HCT116 (cell line): Measurements from ENCODE around the gene KIAA1328. TPM values are rescaled to one million over a fixed set of nuclear protein-coding genes. Genes with fewer than 3 reads are reported as not detected.

ENCODE experiments used
- ATAC-seq: fragments of 200-7000 bp; cut with Tn5 transposase; 2 replicates; pipeline ENCODE4 v1.9.1; 2020; ENCODE audit warnings: mild to moderate bottlenecking, moderate library complexity
- BruUV-seq: library from RNA; stranded (reverse); fragments of 400-500 nt; replicated peaks from 2 replicates; lab custom pipeline; 2021; lab: Mats Ljungman, UMichigan
- CTCF ChIA-PET: fragments of 300-600 bp; sonication (Branson Sonifier 250); formaldehyde crosslinking; loops from one replicate; lab custom pipeline; 2021; ENCODE audit warnings: antibody characterized with exemption; lab: Charles Lee
- POLR2A ChIA-PET: fragments of 300-600, 350-600 bp; sonication (Branson Sonifier 250); formaldehyde crosslinking; loops from one replicate; lab custom pipeline; 2021; ENCODE audit warnings: antibody characterized with exemption; lab: Charles Lee
- RAD21 ChIA-PET, 2 experiments: fragments of 300-600 bp; sonication (Branson Sonifier 250); formaldehyde crosslinking; loops; one replicate each; lab custom pipeline; 2023; ENCODE audit warnings: low total read pairs in 2 of 2; ENCODE audit not compliant: uncharacterized antibody in 2 of 2, unreplicated experiment in 2 of 2, low non-redundant PET in 1 of 2; lab: Charles Lee
- DNase-seq: peaks from one replicate; pipeline ENCODE4 v3.0.0-alpha.2; 2010; ENCODE audit warnings: low read depth, low spot score
- H2AFZ ChIP-seq: fragments of 200-600 bp; shearing (Covaris generic), sonication (generic); 2 replicates; pipeline ENCODE4 v1.6.1; 2017; ENCODE audit warnings: low read depth, mixed run types, mixed read lengths, antibody characterized with exemption, low read length; ENCODE audit not compliant: poor library complexity, severe bottlenecking
- H3K27ac ChIP-seq: 2 replicates; pipeline ENCODE4 v1.5.1; 2012; ENCODE audit warnings: low read depth, low read length
- H3K27me3 ChIP-seq: fragments of 200-600 bp; sonication (generic); 2 replicates; pipeline ENCODE4 v1.6.1; 2016; ENCODE audit warnings: mixed run types, low read length, mixed read lengths; ENCODE audit not compliant: insufficient read depth
- H3K36me3 ChIP-seq, 2 experiments: fragments of 200-500 bp in 1 of 2; fragments of 200-600 bp in 1 of 2; sonication (Bioruptor generic) in 1 of 2; sonication (generic) in 1 of 2; 2 replicates each; pipeline versions ENCODE4 v1.5.1 to v1.6.1; 2014 to 2016; ENCODE audit warnings: low read length in 2 of 2, inconsistent platforms in 1 of 2, mixed read lengths in 1 of 2, mixed run types in 1 of 2; ENCODE audit not compliant: insufficient read depth in 2 of 2, control insufficient read depth in 1 of 2
- H3K4me1 ChIP-seq, 2 experiments: fragments of 200-600 bp in 1 of 2; sonication (generic) in 1 of 2; 2 replicates each; pipeline versions ENCODE4 v1.5.1 to v1.6.1; 2012 to 2017; ENCODE audit warnings: low read length in 2 of 2, inconsistent platforms in 1 of 2, mild to moderate bottlenecking in 1 of 2, mixed read lengths in 1 of 2, mixed run types in 1 of 2, moderate library complexity in 1 of 2; ENCODE audit not compliant: insufficient read depth in 2 of 2, control insufficient read depth in 1 of 2
- H3K4me2 ChIP-seq: fragments of 200-600 bp; sonication (generic); 2 replicates; pipeline ENCODE4 v1.6.1; 2017; ENCODE audit warnings: mixed run types, low read length, mixed read lengths
- H3K4me3 ChIP-seq, 2 experiments: fragments of 200-600 bp in 1 of 2; sonication (generic) in 1 of 2; replicated peaks in 1 of 2; 2 replicates each; pipeline ENCODE4 v1.5.1; 2011 to 2016; ENCODE audit warnings: low read length in 2 of 2, control low read depth in 1 of 2, low read depth in 1 of 2, mild to moderate bottlenecking in 1 of 2, mixed read lengths in 1 of 2, mixed run types in 1 of 2
- H3K79me2 ChIP-seq: fragments of 200-600 bp; sonication (generic); 2 replicates; pipeline ENCODE4 v1.6.1; 2017; ENCODE audit warnings: mild to moderate bottlenecking, mixed run types, low read length, moderate library complexity, mixed read lengths; ENCODE audit not compliant: insufficient read depth
- H3K9ac ChIP-seq: fragments of 200-600 bp; sonication (generic); 2 replicates; pipeline ENCODE4 v1.6.1; 2016; ENCODE audit warnings: low read length, mixed read lengths
- H3K9me2 ChIP-seq: fragments of 200-600 bp; sonication (generic), shearing (Covaris generic); 2 replicates; pipeline ENCODE4 v1.6.1; 2017; ENCODE audit warnings: mixed run types, mild to moderate bottlenecking, moderate library complexity; ENCODE audit not compliant: insufficient read depth
- H3K9me3 ChIP-seq, 2 experiments: fragments of 200-500 bp in 1 of 2; fragments of 200-600 bp in 1 of 2; sonication (Bioruptor generic) in 1 of 2; sonication (generic) in 1 of 2; 2 replicates each; pipeline ENCODE4 v1.6.1; 2014 to 2017; ENCODE audit warnings: low read length in 2 of 2, mixed read lengths in 2 of 2, inconsistent platforms in 1 of 2, low read depth in 1 of 2, mild to moderate bottlenecking in 1 of 2, mixed run types in 1 of 2, moderate library complexity in 1 of 2; ENCODE audit not compliant: control insufficient read depth in 1 of 2, insufficient read depth in 1 of 2
- H4K20me1 ChIP-seq: fragments of 200-600 bp; sonication (generic), shearing (Covaris generic); 2 replicates; pipeline ENCODE4 v1.6.1; 2017; ENCODE audit warnings: mixed run types, mild to moderate bottlenecking, moderate library complexity; ENCODE audit not compliant: insufficient read depth
- ATF3 ChIP-seq: IDR thresholded peaks from 2 replicates; pipeline ENCODE4 v1.6.1; 2012
- CEBPB ChIP-seq: IDR thresholded peaks from 2 replicates; pipeline ENCODE4 v1.6.1; 2012; ENCODE audit warnings: low read depth
- CTCF ChIP-seq, 3 experiments: fragments of 200-600 bp in 1 of 3; sonication (generic) in 1 of 3; IDR thresholded peaks in 2 of 3; conservative IDR thresholded peaks in 1 of 3; 2 replicates each; pipeline ENCODE4 v1.5.1; 2012 to 2017; ENCODE audit warnings: low read depth in 2 of 3, low read length in 2 of 3, antibody characterized with exemption in 1 of 3, borderline replicate concordance in 1 of 3, control low read depth in 1 of 3, mild to moderate bottlenecking in 1 of 3, mixed read lengths in 1 of 3, mixed run types in 1 of 3, moderate library complexity in 1 of 3; ENCODE audit not compliant: insufficient read depth in 1 of 3
- EGR1 ChIP-seq: IDR thresholded peaks from 2 replicates; pipeline ENCODE4 v1.6.1; 2012; ENCODE audit warnings: low read depth
- EZH2phosphoT487 ChIP-seq: fragments of 200-600 bp; IDR thresholded peaks from 2 replicates; pipeline ENCODE4 v1.6.1; 2018; ENCODE audit warnings: antibody characterized with exemption, borderline replicate concordance
- JUND ChIP-seq: IDR thresholded peaks from 2 replicates; pipeline ENCODE4 v1.6.1; 2012
- POLR2A ChIP-seq: IDR thresholded peaks from 2 replicates; pipeline ENCODE4 v1.7.0; 2011; ENCODE audit warnings: borderline replicate concordance; ENCODE audit not compliant: insufficient read depth, insufficient read length; ENCODE audit errors: extremely low read depth
- SP1 ChIP-seq: IDR thresholded peaks from 2 replicates; pipeline ENCODE4 v1.6.1; 2012; ENCODE audit warnings: low read depth
- SRF ChIP-seq: IDR thresholded peaks from 2 replicates; pipeline ENCODE4 v1.6.1; 2012; ENCODE audit warnings: low read depth
- TCF7L2 ChIP-seq: IDR thresholded peaks from 2 replicates; pipeline ENCODE4 v1.7.0; 2011; ENCODE audit warnings: borderline replicate concordance, inconsistent platforms; ENCODE audit not compliant: insufficient read depth, insufficient read length; ENCODE audit errors: extremely low read depth
- YY1 ChIP-seq: IDR thresholded peaks from 2 replicates; pipeline ENCODE4 v1.6.1; 2011; ENCODE audit warnings: low read length, low read depth, moderate library complexity, mild to moderate bottlenecking; ENCODE audit not compliant: insufficient replicate concordance; ENCODE audit errors: extremely low read depth
- intact Hi-C: fragments of 100-400 bp; cut with micrococcal nuclease; formaldehyde crosslinking; loops from 2 replicates; pipeline ENCODE4 v1.10.0; 2022
- total RNA-seq: library from RNA; stranded (reverse); gene quantifications from one replicate; pipeline ENCODE4 v1.2.1, GENCODE V29; 2021; ENCODE audit not compliant: unreplicated experiment

Gene KIAA1328
- total RNA-seq, 1 experiment from 2014 or later = 5.2 TPM

- no TSS peak for BruUV-seq
Measured at GRCh38 chr18:37272841-37273240, 443.9 kb downstream of the KIAA1328 start.

More at GRCh38 chr18:37272841-37273240, 443.9 kb downstream of the KIAA1328 start:
- ChIA-PET RAD21 (no interaction called here), CTCF (no interaction called here), POLR2A (no interaction called here)
- no peaks in the 10 kb centered on the region for H3K9me2 ChIP-seq
- H3K4me1 ChIP-seq = no peaks in the 10 kb centered on the region
- peaks cover 12% of the 10 kb centered on the region for H3K27me3 ChIP-seq
- no peak overlapping the region for H3K27ac ChIP-seq
- H4K20me1 ChIP-seq = no peaks in the 10 kb centered on the region
- H2AFZ ChIP-seq = no peak overlapping the region
- no peak for DNase-seq
- intact Hi-C loops = no loop called here
- no peaks in the 10 kb centered on the region for H3K79me2 ChIP-seq
- ATAC-seq = no peak
- H3K4me3 ChIP-seq = no peak overlapping the region
- TF ChIP-seq POLR2A (no peak), SRF (no peak), YY1 (no peak), EGR1 (no peak), JUND (no peak), TCF7L2 (no peak), ATF3 (no peak), EZH2phosphoT487 (no peak), CEBPB (no peak), CTCF (IDR thresholded peaks at IDR 0.05 in 2 of 3, conservative IDR thresholded peaks at IDR 0.05 in 1 of 3; ENCODE audit: borderline replicate concordance in 1 of 3, insufficient read depth in 1 of 3, low read depth in 2 of 3, low read length in 2 of 3) (no peak), SP1 (no peak)
- H3K4me2 ChIP-seq = no peak overlapping the region
- H3K9me3 ChIP-seq = no peaks in the 10 kb centered on the region
- H3K36me3 ChIP-seq = no peaks in the 10 kb centered on the region
- H3K9ac ChIP-seq = no peak overlapping the region
